Nephron progenitor cell (in vitro differentiated cells): Measurements from ENCODE around the gene PIAS4.
A peak's percentile ranks its signal among the peaks of the same experiment; 100 is the strongest.

ENCODE experiments used
- DNase-seq: peaks from one replicate; pipeline ENCODE4 v3.0.0; 2021
- H3K27ac Mint-ChIP-seq: 2 replicates; pipeline ENCODE4 v1.8.0; 2021; ENCODE audit warnings: mild to moderate bottlenecking, moderate library complexity, mixed read lengths
- H3K27me3 Mint-ChIP-seq: 2 replicates; pipeline ENCODE4 v1.8.0; 2021; ENCODE audit warnings: mild to moderate bottlenecking, low read depth, mixed read lengths; ENCODE audit not compliant: poor library complexity
- H3K36me3 Mint-ChIP-seq: 2 replicates; pipeline ENCODE4 v1.8.0; 2021; ENCODE audit warnings: low read depth, mixed read lengths
- H3K4me1 Mint-ChIP-seq: 2 replicates; pipeline ENCODE4 v1.8.0; 2021; ENCODE audit warnings: mixed read lengths
- H3K4me3 Mint-ChIP-seq: 2 replicates; pipeline ENCODE4 v1.8.0; 2021; ENCODE audit warnings: mild to moderate bottlenecking, moderate library complexity, mixed read lengths
- H3K9me3 Mint-ChIP-seq: 2 replicates; pipeline ENCODE4 v1.8.0; 2021; ENCODE audit warnings: mild to moderate bottlenecking, moderate library complexity, mixed read lengths
- CTCF ChIP-seq: fragments of 200-600 bp; sonication (generic); IDR thresholded peaks from 2 replicates; pipeline ENCODE4 v1.5.0; 2021; ENCODE audit warnings: antibody characterized with exemption

PIAS4 gene

GRCh38 chr19:4033028-4033956 is 25.8 kb downstream of the PIAS4 start:
- H3K9me3 Mint-ChIP-seq = no peaks in the 10 kb centered on the region
- H3K4me1 Mint-ChIP-seq = no peaks in the 10 kb centered on the region
- H3K27me3 Mint-ChIP-seq = no peaks in the 10 kb centered on the region
- no peak overlapping the region for H3K27ac Mint-ChIP-seq
- no peak for DNase-seq
- H3K36me3 Mint-ChIP-seq = peaks cover 15% of the 10 kb centered on the region
- no peak for TF ChIP-seq CTCF
- no peak overlapping the region for H3K4me3 Mint-ChIP-seq

- H3K36me3 Mint-ChIP-seq = peaks cover 12% of the 10 kb centered on the region
- H3K4me3 Mint-ChIP-seq = no peak overlapping the region
- TF ChIP-seq CTCF = no peak
- no peak for DNase-seq
- H3K4me1 Mint-ChIP-seq = no peaks in the 10 kb centered on the region
- peak overlapping the region; percentile 78 for H3K27ac Mint-ChIP-seq
- no peaks in the 10 kb centered on the region for H3K9me3 Mint-ChIP-seq
- H3K27me3 Mint-ChIP-seq = no peaks in the 10 kb centered on the region
Observed at GRCh38 chr19:4034048-4035017, 26.8 kb downstream of the PIAS4 start.

GRCh38 chr19:4035018-4035566 is 27.6 kb downstream of the PIAS4 start:
- Mint-ChIP-seq H3K4me1 (peaks cover 3% of the 10 kb centered on the region), H3K27ac (peak overlapping the region; percentile 78), H3K27me3 (no peaks in the 10 kb centered on the region), H3K4me3 (no peak overlapping the region), H3K9me3 (no peaks in the 10 kb centered on the region), H3K36me3 (peaks cover 12% of the 10 kb centered on the region)
- DNase-seq = no peak
- no peak for TF ChIP-seq CTCF

DNA sequence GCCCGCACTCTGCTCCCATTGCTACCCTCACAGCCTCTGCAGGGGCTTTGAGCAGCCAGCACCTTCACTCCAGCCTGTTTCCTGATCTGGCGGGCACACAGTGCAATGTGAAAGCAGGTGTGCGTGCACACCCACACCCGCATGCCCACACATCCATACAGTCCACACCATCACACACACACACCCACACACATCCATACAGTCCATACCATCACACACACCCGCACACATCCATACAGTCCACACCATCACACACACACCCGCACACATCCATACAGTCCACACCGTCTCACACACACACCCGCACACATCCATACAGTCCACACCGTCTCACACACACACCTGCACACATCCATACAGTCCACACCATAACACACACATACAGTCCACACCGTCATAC is 28.0 kb downstream of the PIAS4 start:
- no peak for DNase-seq
- peaks cover 17% of the 10 kb centered on the region for H3K36me3 Mint-ChIP-seq
- no peaks in the 10 kb centered on the region for H3K27me3 Mint-ChIP-seq
- no peak overlapping the region for H3K4me3 Mint-ChIP-seq
- H3K9me3 Mint-ChIP-seq = no peaks in the 10 kb centered on the region
- H3K4me1 Mint-ChIP-seq = peaks cover 8% of the 10 kb centered on the region
- no peak for TF ChIP-seq CTCF
- H3K27ac Mint-ChIP-seq = no peak overlapping the region

DNA sequence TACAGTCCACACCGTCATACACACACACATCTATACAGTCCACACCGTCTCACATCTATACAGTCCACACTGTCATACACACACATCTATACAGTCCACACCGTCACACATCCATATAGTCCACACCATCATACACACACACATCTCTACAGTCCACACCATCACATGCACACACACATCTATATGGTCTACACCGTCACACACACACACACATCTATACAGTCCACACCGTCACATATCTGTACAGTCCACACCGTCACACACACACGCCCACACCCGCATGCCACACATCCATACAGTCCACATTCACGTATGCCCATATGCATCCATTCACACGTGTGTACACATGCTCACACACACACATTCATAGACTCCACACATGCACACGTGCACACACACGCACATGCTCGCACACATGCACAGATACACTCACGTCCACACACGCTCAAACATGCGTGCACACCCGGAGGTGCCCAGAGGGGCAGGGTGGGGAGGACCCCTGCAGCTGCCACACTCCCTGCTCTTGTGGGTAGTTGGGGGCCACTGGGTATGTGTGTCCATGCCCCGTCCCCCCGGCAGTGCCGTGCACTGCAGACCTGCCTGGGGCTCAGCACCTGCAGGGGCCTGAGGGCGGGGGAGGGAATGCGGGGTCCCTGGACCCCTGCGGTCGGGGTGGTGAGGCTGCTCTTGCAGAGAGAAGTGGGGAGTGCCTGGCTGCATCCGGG is 29.2 kb downstream of the PIAS4 start:
- no peaks in the 10 kb centered on the region for H3K9me3 Mint-ChIP-seq
- no peak for TF ChIP-seq CTCF
- no peak overlapping the region for H3K27ac Mint-ChIP-seq

More for the DNA sequence above, 29.2 kb downstream of the PIAS4 start:
- Mint-ChIP-seq H3K4me3 (no peak overlapping the region), H3K36me3 (peaks cover 23% of the 10 kb centered on the region), H3K27me3 (no peaks in the 10 kb centered on the region), H3K4me1 (peaks cover 8% of the 10 kb centered on the region)
- DNase-seq = no peak
